Activated B cell treated with CpG ODN at 0.5 μM for 24 hours (primary cell): Measurements from ENCODE around the gene CTNND2. TPM values are rescaled to one million over a fixed set of nuclear protein-coding genes. Genes with fewer than 3 reads are reported as not detected.

Source experiments
- ATAC-seq: fragments of 200-7000 bp; cut with Tn5 transposase; one replicate; pipeline ENCODE4 v1.10.0; 2021; ENCODE audit warnings: low read depth, mild to moderate bottlenecking, moderate library complexity
- CTCF ChIA-PET: fragments of 350-600 bp; sonication (Branson Sonifier 250); formaldehyde crosslinking; loops from one replicate; lab custom pipeline; 2021; ENCODE audit warnings: antibody characterized with exemption; lab: Charles Lee
- POLR2A ChIA-PET: fragments of 350-600 bp; sonication (Branson Sonifier 250); formaldehyde crosslinking; loops from one replicate; lab custom pipeline; 2021; ENCODE audit warnings: antibody characterized with exemption; lab: Charles Lee
- DNase-seq: peaks from one replicate; pipeline ENCODE4 v3.0.0; 2022
- H3K27ac Mint-ChIP-seq: one replicate; pipeline ENCODE4 v1.8.0; 2020; ENCODE audit warnings: mixed read lengths
- H3K27me3 Mint-ChIP-seq: one replicate; pipeline ENCODE4 v1.8.0; 2021; ENCODE audit warnings: mixed read lengths
- H3K36me3 Mint-ChIP-seq: one replicate; pipeline ENCODE4 v1.8.0; 2021; ENCODE audit warnings: low read depth, mixed read lengths
- H3K4me1 Mint-ChIP-seq: one replicate; pipeline ENCODE4 v1.8.0; 2021; ENCODE audit warnings: mixed read lengths
- H3K4me3 Mint-ChIP-seq: one replicate; pipeline ENCODE4 v1.8.0; 2020; ENCODE audit warnings: mild to moderate bottlenecking, mixed read lengths
- H3K9me3 Mint-ChIP-seq: one replicate; pipeline ENCODE4 v1.8.0; 2020; ENCODE audit warnings: mixed read lengths
- CTCF ChIP-seq: fragments of 200-600 bp; IDR thresholded peaks from one replicate; pipeline ENCODE4 v1.8.0; 2022; ENCODE audit warnings: antibody characterized with exemption, mild to moderate bottlenecking
- intact Hi-C: fragments of 100-400 bp; cut with micrococcal nuclease; formaldehyde crosslinking; loops from one replicate; pipeline ENCODE4 v1.15.1; 2024
- total RNA-seq: library from RNA; stranded (reverse); gene quantifications from 2 replicates; pipeline ENCODE4 v1.2.3, GENCODE V29; 2022

CTNND2 gene
- total RNA-seq, 1 donor from 2014 or later, result not detected

GRCh38 chr5:11857391-11857790 is 46.9 kb downstream of the CTNND2 start:
- intact Hi-C loops, result no loop called here
- Mint-ChIP-seq H3K4me3 (no peak overlapping the region), H3K4me1 (no peaks in the 10 kb centered on the region), H3K9me3 (peaks cover 2% of the 10 kb centered on the region), H3K27me3 (no peaks in the 10 kb centered on the region), H3K36me3 (no peaks in the 10 kb centered on the region), H3K27ac (no peak overlapping the region)
- no peak for DNase-seq
- ATAC-seq, result no peak
- TF ChIP-seq CTCF, result no peak
- CTCF ChIA-PET, result no interaction called here
- POLR2A ChIA-PET, result no interaction called here

DNA sequence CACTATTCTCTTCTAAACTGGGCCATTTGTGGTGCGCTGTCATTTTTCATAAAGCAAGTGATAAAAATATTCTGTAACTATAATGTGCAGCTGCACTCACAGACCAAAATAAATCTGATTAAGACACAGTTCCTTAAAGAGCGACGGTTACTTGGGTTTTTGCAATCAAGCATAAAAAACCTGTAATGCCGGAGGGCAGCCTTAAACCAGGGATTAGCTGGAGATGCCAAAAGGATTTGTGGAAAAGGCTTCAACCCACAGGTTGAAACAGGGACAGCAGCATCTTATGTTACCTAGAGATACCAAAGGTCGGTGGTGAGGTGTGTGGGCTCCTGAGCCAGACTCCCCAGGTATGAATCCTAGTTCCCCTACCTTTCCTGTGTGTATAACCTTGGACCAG is 49.3 kb downstream of the CTNND2 start:
- Mint-ChIP-seq H3K27ac (no peak overlapping the region), H3K27me3 (no peaks in the 10 kb centered on the region), H3K9me3 (peaks cover 2% of the 10 kb centered on the region), H3K4me3 (no peak overlapping the region), H3K4me1 (no peaks in the 10 kb centered on the region), H3K36me3 (no peaks in the 10 kb centered on the region)
- no peak for DNase-seq
- no peak for TF ChIP-seq CTCF
- ChIA-PET POLR2A (no interaction called here), CTCF (no interaction called here)
- intact Hi-C loops, result no loop called here
- no peak for ATAC-seq

- no peak for TF ChIP-seq CTCF
- CTCF ChIA-PET, result no interaction called here
- DNase-seq, result no peak
- POLR2A ChIA-PET, result no interaction called here
- ATAC-seq, result no peak
- Mint-ChIP-seq H3K4me3 (no peak overlapping the region), H3K4me1 (no peaks in the 10 kb centered on the region), H3K9me3 (peaks cover 2% of the 10 kb centered on the region), H3K36me3 (no peaks in the 10 kb centered on the region), H3K27ac (no peak overlapping the region), H3K27me3 (no peaks in the 10 kb centered on the region)
- intact Hi-C loops, result no loop called here
Measured at GRCh38 chr5:11853796-11854195, 50.5 kb downstream of the CTNND2 start.

- ChIA-PET CTCF (no interaction called here), POLR2A (no interaction called here)
- H3K27ac Mint-ChIP-seq, result no peak overlapping the region
- no peak for DNase-seq
- TF ChIP-seq CTCF, result no peak
- H3K9me3 Mint-ChIP-seq, result peaks cover 2% of the 10 kb centered on the region
- H3K4me3 Mint-ChIP-seq, result no peak overlapping the region
- no peaks in the 10 kb centered on the region for H3K36me3 Mint-ChIP-seq
- intact Hi-C loops, result no loop called here
- ATAC-seq, result no peak
- no peaks in the 10 kb centered on the region for H3K4me1 Mint-ChIP-seq
- H3K27me3 Mint-ChIP-seq, result no peaks in the 10 kb centered on the region
Measured at GRCh38 chr5:11853140-11853539, 51.1 kb downstream of the CTNND2 start.

DNA sequence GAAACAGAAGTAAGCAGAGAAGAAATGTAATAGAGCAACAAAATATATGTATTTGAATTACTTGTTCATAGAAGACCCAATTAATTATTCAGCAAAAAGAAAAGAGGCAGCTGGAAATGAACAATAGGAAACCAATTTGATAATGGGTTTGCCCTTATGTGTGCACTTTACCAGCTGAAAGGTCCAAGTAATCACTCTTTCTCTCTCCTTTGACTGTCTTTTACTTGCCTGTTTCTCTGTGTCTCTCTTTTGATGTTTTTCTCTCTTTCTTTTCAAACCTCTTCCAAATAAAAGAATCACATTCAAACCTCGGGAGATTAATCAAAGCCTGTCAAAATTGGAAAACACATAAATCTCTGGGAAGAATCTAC is 51.5 kb downstream of the CTNND2 start:
- Mint-ChIP-seq H3K27ac (no peak overlapping the region), H3K9me3 (peaks cover 2% of the 10 kb centered on the region)

More for the DNA sequence above, 51.5 kb downstream of the CTNND2 start:
- POLR2A ChIA-PET, result no interaction called here
- CTCF ChIA-PET, result no interaction called here
- TF ChIP-seq CTCF, result no peak
- no peak for DNase-seq
- Mint-ChIP-seq H3K27me3 (no peaks in the 10 kb centered on the region), H3K4me1 (no peaks in the 10 kb centered on the region), H3K36me3 (no peaks in the 10 kb centered on the region), H3K4me3 (no peak overlapping the region)
- intact Hi-C loops, result no loop called here
- no peak for ATAC-seq
